Liver (tissue), 10 donors: ENCODE results near the gene HVCN1. TPM values are rescaled to one million over a fixed set of nuclear protein-coding genes. Genes with fewer than 3 reads are reported as not detected.

Source experiments
- DNase-seq: peaks from one replicate; pipeline ENCODE4 v3.0.0-alpha.2; 2017; ENCODE audit warnings: low spot score
- H3K27ac ChIP-seq, 2 donors: one replicate each; pipeline ENCODE4 v1.7.0; 2013; ENCODE audit warnings: inconsistent platforms in 2 of 2, low read length in 2 of 2, control low read depth in 1 of 2, low read depth in 1 of 2, mild to moderate bottlenecking in 1 of 2
- H3K27me3 ChIP-seq, 4 donors: one replicate each; pipeline versions ENCODE4 v1.6.1 to v1.7.0; 2013; ENCODE audit warnings: low read length in 3 of 4, inconsistent platforms in 1 of 4, mild to moderate bottlenecking in 1 of 4, moderate library complexity in 1 of 4; ENCODE audit not compliant: control insufficient read depth in 4 of 4, insufficient read depth in 4 of 4
- H3K36me3 ChIP-seq, 4 donors: one replicate each; pipeline versions ENCODE4 v1.6.1 to v1.7.0; 2013; ENCODE audit warnings: low read length in 3 of 4, mild to moderate bottlenecking in 3 of 4, low read depth in 1 of 4, moderate library complexity in 1 of 4; ENCODE audit not compliant: control insufficient read depth in 4 of 4, insufficient read depth in 3 of 4
- H3K4me1 ChIP-seq, 4 donors: one replicate each; pipeline versions ENCODE4 v1.6.1 to v1.7.0; 2013; ENCODE audit warnings: low read length in 3 of 4, mild to moderate bottlenecking in 3 of 4, moderate library complexity in 1 of 4; ENCODE audit not compliant: control insufficient read depth in 4 of 4, insufficient read depth in 4 of 4
- H3K4me3 ChIP-seq, 3 donors: one replicate each; pipeline versions ENCODE4 v1.6.1 to v1.7.0; 2013; ENCODE audit warnings: low read length in 3 of 3, control low read depth in 1 of 3, low read depth in 1 of 3, mild to moderate bottlenecking in 1 of 3
- H3K9ac ChIP-seq, 2 donors: one replicate each; pipeline ENCODE4 v1.7.0; 2013; ENCODE audit warnings: low read length in 2 of 2, mild to moderate bottlenecking in 2 of 2, moderate library complexity in 2 of 2, control low read depth in 1 of 2, low read depth in 1 of 2
- H3K9me3 ChIP-seq, 4 donors: one replicate each; pipeline versions ENCODE4 v1.6.1 to v1.7.0; 2013; ENCODE audit warnings: low read length in 3 of 4; ENCODE audit not compliant: control insufficient read depth in 4 of 4
- WGBS: extraction: QIAGEN DNeasy Blood & Tissue Kit; methylation state at CpG from one replicate; pipeline ENCODE4 v1.1.7; 2013; 5-methylcytosine and 5-hydroxymethylcytosine counted together
- polyA plus RNA-seq, 2 donors: library from polyadenylated mRNA; stranded (reverse) in 1 of 2; unstranded in 1 of 2; fragments of 200-250 nt in 1 of 2; fragments of >200 nt in 1 of 2; fragmentation: Nextera tagmentation in 1 of 2; extraction: Ambion mirVana in 1 of 2; gene quantifications; one replicate each; pipeline versions ENCODE4 v1.2.1 to v1.2.3, GENCODE V29; 2013 to 2015
- small RNA-seq: library from RNA; depleted of rRNA; stranded (forward); fragments of <200 nt; gene quantifications from one replicate; pipeline ENCODE3, GENCODE V24; 2014
- total RNA-seq, 2 donors: library from RNA; depleted of rRNA; stranded (reverse); fragments of >200 nt; gene quantifications; one replicate each; pipeline ENCODE4 v1.2.3, GENCODE V29; 2014
- TF ChIP-seq, protein P1 (sequence below): IDR thresholded peaks from 2 replicates; pipeline ENCODE4 v1.6.1; 2016; ENCODE audit warnings: antibody characterized with exemption
- donor health status: healthy.
- donor health status: healthy.
- donor health status: healthy.
- donor health status: healthy.
- donor health status: healthy.

HVCN1 gene
- total and polyA plus RNA-seq, 4 donors: 1.8 to 5.4 (median 2.5) TPM

DNA sequence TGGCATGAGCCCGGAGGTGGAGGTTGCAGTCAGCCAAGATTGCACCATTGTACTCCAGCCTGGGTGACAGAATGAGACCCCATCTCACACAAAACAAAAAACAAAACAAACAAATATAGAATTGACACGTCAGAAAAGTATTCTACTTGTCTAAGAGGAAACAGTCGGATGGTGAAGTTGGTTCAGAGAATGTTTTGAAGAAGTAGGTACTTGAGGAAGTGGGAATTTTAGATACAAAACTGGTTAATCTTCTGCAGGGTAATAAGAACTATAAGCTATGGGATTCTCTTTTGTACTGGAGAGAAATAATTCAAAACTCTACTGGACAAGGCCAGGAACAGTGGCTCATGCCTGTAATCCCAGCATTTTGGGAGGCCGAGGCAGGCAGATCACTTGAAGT lies 89.6 kb downstream of the HVCN1 start:
- Histone ChIP-seq H3K4me1 (peaks cover 0 to 8% (median 0%) of the 10 kb centered on the region in 4 donors), H3K27me3 (no peaks in the 10 kb centered on the region), H3K36me3 (no peaks in the 10 kb centered on the region), H3K4me3 (no peak overlapping the region), H3K9ac (no peak overlapping the region), H3K9me3 (no peaks in the 10 kb centered on the region), H3K27ac (no peak overlapping the region)
- TF ChIP-seq, protein P1, sequence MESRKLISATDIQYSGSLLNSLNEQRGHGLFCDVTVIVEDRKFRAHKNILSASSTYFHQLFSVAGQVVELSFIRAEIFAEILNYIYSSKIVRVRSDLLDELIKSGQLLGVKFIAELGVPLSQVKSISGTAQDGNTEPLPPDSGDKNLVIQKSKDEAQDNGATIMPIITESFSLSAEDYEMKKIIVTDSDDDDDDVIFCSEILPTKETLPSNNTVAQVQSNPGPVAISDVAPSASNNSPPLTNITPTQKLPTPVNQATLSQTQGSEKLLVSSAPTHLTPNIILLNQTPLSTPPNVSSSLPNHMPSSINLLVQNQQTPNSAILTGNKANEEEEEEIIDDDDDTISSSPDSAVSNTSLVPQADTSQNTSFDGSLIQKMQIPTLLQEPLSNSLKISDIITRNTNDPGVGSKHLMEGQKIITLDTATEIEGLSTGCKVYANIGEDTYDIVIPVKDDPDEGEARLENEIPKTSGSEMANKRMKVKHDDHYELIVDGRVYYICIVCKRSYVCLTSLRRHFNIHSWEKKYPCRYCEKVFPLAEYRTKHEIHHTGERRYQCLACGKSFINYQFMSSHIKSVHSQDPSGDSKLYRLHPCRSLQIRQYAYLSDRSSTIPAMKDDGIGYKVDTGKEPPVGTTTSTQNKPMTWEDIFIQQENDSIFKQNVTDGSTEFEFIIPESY: no peak
- no peak for DNase-seq
- 79% methylated on average over 4 of the region's 4 CpGs for WGBS

Small RNA genes within 50 kb of the gene (small RNA-seq; reads per million reads assigned to genes)
- not detected for gene RN7SL387P

Other genes with a start within 250 kb of the HVCN1 start
- gene ARPC3, start 238.8 kb downstream of the HVCN1 start, total RNA-seq: 100 to 1,000 TPM in 1 of 2 donors, 10 to 100 TPM in 1; 86.2 to 101 TPM
- gene ARPC3, start 238.8 kb downstream of the HVCN1 start, polyA plus RNA-seq: 100 to 1,000 TPM; 130 to 140 TPM
- gene GPN3, start 220.9 kb downstream of the HVCN1 start, total RNA-seq: 10 to 100 TPM; 13.4 to 17.7 TPM
- 10 to 100 TPM; 19.6 to 47.2 TPM for gene GPN3, start 220.9 kb downstream of the HVCN1 start, polyA plus RNA-seq
- 1 to 10 TPM; 3.6 to 7.4 TPM for gene FAM216A, start 220.3 kb downstream of the HVCN1 start, total RNA-seq
- gene FAM216A, start 220.3 kb downstream of the HVCN1 start, polyA plus RNA-seq: 1 to 10 TPM; 4.7 to 4.8 TPM
- 10 to 100 TPM; 48.0 to 61.5 TPM for gene VPS29, start 187.0 kb downstream of the HVCN1 start, total RNA-seq
- gene VPS29, start 187.0 kb downstream of the HVCN1 start, polyA plus RNA-seq: 100 to 1,000 TPM in 1 of 2 donors, 10 to 100 TPM in 1; 74.1 to 170 TPM
- under 1 TPM; 0.33 to 0.56 TPM for gene RAD9B, start 186.8 kb downstream of the HVCN1 start, total RNA-seq
- under 1 TPM; 0.14 to 0.22 TPM for gene RAD9B, start 186.8 kb downstream of the HVCN1 start, polyA plus RNA-seq
- gene PPTC7, start 105.8 kb downstream of the HVCN1 start, total RNA-seq: 10 to 100 TPM in 1 of 2 donors, 1 to 10 TPM in 1; 8.5 to 15.7 TPM
- gene PPTC7, start 105.8 kb downstream of the HVCN1 start, polyA plus RNA-seq: 1 to 10 TPM; 5.6 to 8.2 TPM
- gene TCTN1, start 75.0 kb downstream of the HVCN1 start, total RNA-seq: 10 to 100 TPM; 11.3 to 12.0 TPM
- gene TCTN1, start 75.0 kb downstream of the HVCN1 start, polyA plus RNA-seq: 10 to 100 TPM in 1 of 2 donors, 1 to 10 TPM in 1; 6.0 to 10.4 TPM
- gene PPP1CC, start 53.8 kb upstream of the HVCN1 start, total RNA-seq: 10 to 100 TPM; 49.2 to 73.2 TPM
- 10 to 100 TPM; 22.1 to 22.8 TPM for gene PPP1CC, start 53.8 kb upstream of the HVCN1 start, polyA plus RNA-seq
- not detected for gene CCDC63, start 157.9 kb upstream of the HVCN1 start, total RNA-seq
- not detected for gene CCDC63, start 157.9 kb upstream of the HVCN1 start, polyA plus RNA-seq
- gene MYL2, start 231.5 kb upstream of the HVCN1 start, total RNA-seq: not detected
- under 1 TPM in 1 of 2 donors, not detected in 1; 0.22 TPM for gene MYL2, start 231.5 kb upstream of the HVCN1 start, polyA plus RNA-seq